Renal cortex interstitium (tissue), 11 donors: ENCODE results near the gene SPTLC3. TPM values are rescaled to one million over a fixed set of nuclear protein-coding genes. Genes with fewer than 3 reads are reported as not detected.

Experiments
- DNase-seq, 11 donors: peaks; one replicate each; pipeline ENCODE4 v3.0.0-alpha.2; 2013; ENCODE audit warnings: low read depth in 9 of 11, low spot score in 4 of 11; ENCODE audit errors: extremely low read depth in 1 of 11
- polyA plus RNA-seq, 3 donors: library from polyadenylated mRNA; unstranded; fragments of 120-200 nt; gene quantifications; one replicate each; pipeline ENCODE4 v1.2.1, GENCODE V29; 2013; ENCODE audit not compliant: insufficient read length in 3 of 3

SPTLC3 gene
- polyA plus RNA-seq, 3 donors: 16.5 to 22.2 (median 18.5) TPM

DNA sequence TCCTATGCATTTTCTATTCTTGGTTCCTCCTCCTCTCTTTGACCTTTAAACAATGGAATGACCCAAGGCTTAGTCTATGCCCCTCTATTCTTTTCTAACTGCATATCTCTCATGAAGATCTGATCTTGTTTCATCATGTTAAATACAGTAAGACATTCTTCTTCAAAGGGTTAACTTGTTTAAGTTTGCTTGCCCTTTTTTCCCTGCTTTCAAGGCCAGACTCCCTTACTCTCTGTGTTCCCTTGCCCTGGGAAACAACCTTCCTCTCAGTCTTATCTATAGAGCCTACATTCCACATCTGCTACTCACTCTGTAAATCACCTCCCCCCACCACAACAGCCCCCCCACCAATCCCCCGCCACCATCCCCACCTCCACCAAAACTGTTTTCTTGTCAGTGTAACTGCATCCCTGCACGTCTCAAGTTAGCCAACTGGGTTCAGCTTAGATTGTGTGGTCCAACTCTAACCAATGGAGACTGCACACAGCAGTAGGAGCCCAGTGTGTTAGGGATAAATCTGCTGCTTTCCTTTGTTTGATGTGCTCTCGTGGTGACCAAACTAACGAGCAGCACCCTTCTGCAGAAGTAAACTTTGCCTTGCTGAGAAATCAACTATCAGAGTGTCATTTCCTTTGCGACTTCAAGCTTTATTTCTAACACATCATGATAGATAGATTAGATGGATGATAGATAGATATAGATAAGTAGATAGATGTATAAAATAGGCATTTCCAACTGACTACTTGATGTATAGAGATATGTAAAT lies 12.6 kb downstream of the SPTLC3 start:
- no peak for DNase-seq

GRCh38 chr20:13022401-13023155 lies 13.8 kb downstream of the SPTLC3 start:
- DNase-seq: no peak

GRCh38 chr20:13024596-13024995 lies 15.8 kb downstream of the SPTLC3 start:
- DNase-seq: no peak

DNA sequence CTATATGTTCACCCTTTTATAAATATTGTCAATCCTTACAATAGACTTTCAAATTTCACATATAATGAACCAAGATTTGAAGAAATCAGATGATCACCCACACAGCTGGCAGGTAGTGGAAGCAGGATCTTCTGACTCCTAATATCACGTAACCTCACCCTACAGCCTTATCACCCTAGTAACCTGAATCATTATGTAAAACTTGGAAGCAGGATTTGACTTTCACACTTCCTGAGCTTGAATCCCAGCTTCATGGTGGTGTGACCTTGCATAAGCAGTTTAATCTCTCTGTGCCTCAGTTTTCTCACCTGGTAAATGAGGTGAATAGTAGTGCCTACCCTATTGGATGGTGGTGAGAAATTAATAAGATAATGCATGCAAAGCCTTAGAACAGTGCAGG lies 16.4 kb downstream of the SPTLC3 start:
- DNase-seq: no peak

DNA sequence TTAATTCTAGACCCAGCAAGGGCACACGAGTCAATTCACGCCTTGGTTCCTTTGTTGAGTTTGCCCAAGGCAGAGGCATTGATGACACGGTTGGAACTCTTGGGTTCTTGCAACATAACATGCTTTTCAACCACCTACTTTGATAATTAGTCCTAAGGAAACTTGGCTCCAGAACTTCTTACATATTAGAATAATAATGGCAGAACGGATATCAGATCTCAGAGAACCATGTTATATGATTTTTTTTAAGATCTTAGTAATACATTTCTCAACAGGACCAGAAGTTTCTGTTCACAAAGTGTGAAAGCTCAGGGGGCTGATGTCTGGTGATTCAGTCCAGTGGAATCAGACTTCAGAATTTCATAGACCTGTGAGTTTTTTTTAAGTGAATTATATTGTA lies 19.2 kb downstream of the SPTLC3 start:
- DNase-seq: no peak

GRCh38 chr20:13028673-13029072 lies 19.9 kb downstream of the SPTLC3 start:
- no peak for DNase-seq

DNA sequence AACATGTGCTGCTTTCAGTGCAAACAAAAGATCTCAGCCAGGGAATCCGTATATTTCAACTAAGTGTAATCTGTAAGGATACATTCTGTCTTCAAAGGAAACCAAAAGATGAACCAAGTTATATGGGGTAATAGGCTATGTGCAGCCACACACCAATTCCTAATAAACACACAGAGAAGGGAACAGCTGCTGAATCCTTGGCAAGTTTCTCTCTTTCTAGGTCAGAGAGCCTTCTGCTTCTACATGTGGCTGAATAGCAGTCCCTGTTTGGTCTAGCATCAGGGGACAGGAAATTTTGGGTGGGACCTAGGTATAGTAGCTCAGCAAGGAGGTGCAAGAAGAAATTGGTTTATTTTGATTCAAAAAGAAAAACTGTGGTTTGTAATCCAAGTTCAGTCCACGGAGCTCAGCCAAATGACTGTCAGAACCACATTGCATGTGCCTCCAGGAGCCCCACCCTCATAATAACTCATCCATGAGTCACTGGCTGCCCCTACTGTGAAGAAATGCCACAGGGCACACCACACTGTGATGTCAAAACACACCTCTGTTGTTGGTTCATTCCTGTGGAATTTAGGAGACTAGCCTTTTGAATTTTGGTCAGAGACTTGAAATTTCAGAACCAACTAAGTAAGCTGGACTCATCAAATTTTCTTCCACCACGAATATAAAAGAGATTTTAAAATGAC lies 21.1 kb downstream of the SPTLC3 start:
- DNase-seq: no peak

- no peak for DNase-seq
Measured at GRCh38 chr20:13031751-13032150, 23.0 kb downstream of the SPTLC3 start.

- no peak for DNase-seq
Measured at GRCh38 chr20:13034115-13034514, 25.3 kb downstream of the SPTLC3 start.

GRCh38 chr20:13034936-13035335 lies 26.2 kb downstream of the SPTLC3 start:
- no peak for DNase-seq

GRCh38 chr20:13035399-13036152 lies 26.8 kb downstream of the SPTLC3 start:
- DNase-seq: no peak

DNA sequence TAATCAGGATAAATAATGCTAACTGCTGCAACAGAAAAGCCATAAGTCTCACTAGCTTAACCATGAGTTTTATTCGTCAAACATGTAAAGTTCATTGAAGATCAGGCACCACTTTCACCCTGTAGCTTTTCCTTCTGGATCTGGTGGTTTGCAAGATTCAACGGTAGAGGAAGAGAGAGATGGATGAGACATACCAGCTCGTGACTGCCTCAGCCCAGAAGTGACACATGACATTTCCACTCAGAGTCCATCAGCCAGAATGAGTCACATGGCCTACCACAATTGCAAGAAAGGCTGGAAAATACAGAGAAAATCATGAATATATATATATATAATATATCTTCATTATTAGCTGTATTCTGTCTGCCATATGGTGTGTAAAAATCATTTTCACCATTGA lies 29.0 kb downstream of the SPTLC3 start:
- DNase-seq: no peak

GRCh38 chr20:13041574-13042457 lies 33.0 kb downstream of the SPTLC3 start:
- DNase-seq: no peak

- no peak for DNase-seq
Measured at GRCh38 chr20:13042458-13042794, 33.7 kb downstream of the SPTLC3 start.

DNA sequence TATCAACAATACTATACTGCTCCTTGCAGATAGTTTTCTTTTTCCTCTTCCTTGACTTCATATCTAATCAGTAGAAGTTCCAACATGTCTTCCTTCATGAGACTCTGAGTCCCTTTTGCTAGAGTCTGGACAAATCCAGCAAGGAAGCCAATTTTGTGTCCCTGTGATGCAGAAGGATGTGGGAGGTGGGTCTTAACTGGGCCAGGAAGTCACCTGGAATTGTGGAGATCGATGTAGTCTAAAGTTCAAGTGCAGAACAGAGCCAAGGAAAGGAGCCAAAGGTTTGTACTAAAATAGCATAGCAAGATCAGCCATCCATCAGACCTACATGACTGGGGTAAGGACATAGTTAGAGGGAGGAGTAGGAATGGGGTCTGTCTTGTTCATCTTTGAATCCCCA lies 37.6 kb downstream of the SPTLC3 start:
- no peak for DNase-seq

GRCh38 chr20:13054011-13054410 lies 45.2 kb downstream of the SPTLC3 start:
- DNase-seq: no peak

GRCh38 chr20:13058666-13059389 lies 50.1 kb downstream of the SPTLC3 start:
- no peak for DNase-seq
